SK-N-MC (cell line): ENCODE results near the gene NOP10.
A peak's percentile ranks its signal among the peaks of the same experiment; 100 is the strongest.

Experiments
- DNase-seq: peaks from one replicate; pipeline ENCODE4 v3.0.0-alpha.2; 2011; ENCODE audit warnings: low read depth, low spot score
- H3K27ac ChIP-seq: fragments of 200-600 bp; sonication (generic); 2 replicates; pipeline ENCODE4 v1.5.1; 2016; ENCODE audit warnings: mixed run types
- H3K36me3 ChIP-seq: fragments of 200-600 bp; sonication (generic); 2 replicates; pipeline ENCODE4 v1.6.1; 2017; ENCODE audit warnings: antibody characterized with exemption, low read length, mixed read lengths; ENCODE audit not compliant: insufficient read depth
- H3K4me3 ChIP-seq: fragments of 200-600 bp; sonication (generic); 2 replicates; pipeline ENCODE4 v1.5.1; 2016
- H3K9ac ChIP-seq: fragments of 200-600 bp; sonication (generic); 2 replicates; pipeline ENCODE4 v1.8.0; 2017; ENCODE audit warnings: mixed run types, mixed read lengths; ENCODE audit not compliant: insufficient read length
- H3K9me3 ChIP-seq: fragments of 200-600 bp; sonication (generic); 2 replicates; pipeline ENCODE4 v1.6.1; 2017; ENCODE audit warnings: low read depth, mild to moderate bottlenecking, antibody characterized with exemption, low read length, moderate library complexity, mixed read lengths
- EZH2 ChIP-seq: fragments of 200-600 bp; sonication (generic); IDR thresholded peaks from one replicate; pipeline ENCODE4 v1.6.1; 2017; ENCODE audit warnings: antibody characterized with exemption
- FOXP2 ChIP-seq: optimal IDR thresholded peaks from 2 replicates; pipeline ENCODE3; 2011; ENCODE audit warnings: mild to moderate bottlenecking, moderate library complexity; ENCODE audit not compliant: insufficient read depth; ENCODE audit errors: extremely low read length, control extremely low read depth
- POLR2AphosphoS5 ChIP-seq: IDR thresholded peaks from 2 replicates; pipeline ENCODE4 v1.6.1; 2012; ENCODE audit warnings: mild to moderate bottlenecking, low read depth, low read length, borderline replicate concordance

NOP10 gene

DNA sequence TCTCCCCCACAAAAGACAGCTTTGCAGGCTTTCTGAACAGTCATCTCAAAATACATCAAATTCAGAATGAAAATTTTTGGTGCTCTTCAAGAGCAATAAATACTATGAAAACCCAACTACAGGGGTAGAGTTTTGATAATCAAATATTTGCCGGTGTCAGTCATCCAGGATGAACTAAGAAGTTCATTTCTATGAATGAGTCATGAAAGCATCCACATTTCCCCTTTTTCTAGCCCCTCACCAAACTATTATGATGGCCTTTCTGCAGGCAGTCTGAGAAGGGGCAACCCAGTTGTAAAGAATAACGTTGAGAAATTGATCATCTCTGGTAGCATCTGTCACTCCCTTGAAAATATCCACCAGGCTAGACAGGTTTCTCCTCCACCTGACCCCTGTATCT lies 27.2 kb upstream of the NOP10 start:
- Histone ChIP-seq H3K4me3 (no peak overlapping the region), H3K9me3 (no peaks in the 10 kb centered on the region), H3K27ac (no peak overlapping the region), H3K9ac (no peak overlapping the region), H3K36me3 (no peaks in the 10 kb centered on the region)
- DNase-seq = no peak
- TF ChIP-seq FOXP2 (no peak), EZH2 (no peak), POLR2AphosphoS5 (no peak)

DNA sequence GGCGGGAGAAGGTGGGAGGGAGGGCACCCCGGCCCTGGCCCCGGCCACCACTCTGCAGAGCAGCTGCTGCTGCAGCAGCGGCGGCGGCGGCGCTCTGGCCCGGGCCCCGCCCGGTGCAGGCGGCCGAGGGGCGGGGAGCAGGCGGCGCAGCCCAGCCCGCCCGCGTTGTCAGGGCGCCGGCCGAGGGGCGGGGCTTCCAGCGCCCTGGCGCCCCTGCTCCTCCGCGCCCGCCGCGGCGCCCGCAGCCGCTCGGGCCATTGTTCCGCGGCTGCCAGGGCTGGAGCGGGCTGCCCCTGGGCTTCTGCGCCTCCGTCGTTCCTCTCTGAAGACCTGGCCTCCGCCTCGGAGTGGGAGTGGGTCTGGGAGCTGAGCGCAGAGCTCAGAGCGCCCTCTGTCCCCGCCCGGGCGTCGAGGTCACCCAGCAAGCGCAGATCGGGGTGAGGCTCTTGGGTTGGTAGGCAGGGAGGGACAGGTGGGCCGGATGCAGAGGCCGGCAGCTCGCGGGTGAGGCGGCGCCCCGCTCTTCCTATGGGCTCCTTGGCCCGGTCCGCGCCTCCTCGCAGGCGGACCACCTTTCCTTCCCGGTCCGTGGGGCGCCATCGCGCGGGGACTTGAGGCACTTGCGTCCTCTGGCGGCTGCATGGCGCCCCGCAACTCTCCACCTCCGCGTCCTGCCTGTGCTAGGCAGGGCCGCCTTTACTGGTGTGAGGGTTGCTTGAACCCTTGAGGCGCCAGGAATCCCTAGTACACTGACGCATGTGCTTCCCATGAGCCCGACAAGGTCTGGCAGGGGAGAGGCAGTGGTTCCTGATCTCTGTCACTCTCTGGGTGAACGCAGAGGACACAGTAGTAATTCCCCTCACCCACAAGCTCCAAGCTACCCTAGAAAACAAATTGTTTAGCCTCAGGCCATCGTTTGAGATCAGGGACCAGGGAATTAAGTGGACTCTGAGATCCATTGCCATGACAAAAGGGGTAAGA lies 24.5 kb upstream of the NOP10 start, which contains the start of gene LPCAT4:
TSS of gene LPCAT4 (minus strand) at position 96 of the 981 bp plus-strand sequence. CDS start 96 bp downstream, outside the sequence.
- TF ChIP-seq POLR2AphosphoS5 (peak; percentile 94), EZH2 (no peak)
- no peaks in the 10 kb centered on the region for H3K36me3 ChIP-seq
- no peak for DNase-seq
- peak within 1 kb of the TSS; percentile 79 for H3K4me3 ChIP-seq
- H3K27ac ChIP-seq = peak within 1 kb of the TSS; percentile 94
- no peaks in the 10 kb centered on the region for H3K9me3 ChIP-seq
- H3K9ac ChIP-seq = peak within 1 kb of the TSS; percentile 98

DNA sequence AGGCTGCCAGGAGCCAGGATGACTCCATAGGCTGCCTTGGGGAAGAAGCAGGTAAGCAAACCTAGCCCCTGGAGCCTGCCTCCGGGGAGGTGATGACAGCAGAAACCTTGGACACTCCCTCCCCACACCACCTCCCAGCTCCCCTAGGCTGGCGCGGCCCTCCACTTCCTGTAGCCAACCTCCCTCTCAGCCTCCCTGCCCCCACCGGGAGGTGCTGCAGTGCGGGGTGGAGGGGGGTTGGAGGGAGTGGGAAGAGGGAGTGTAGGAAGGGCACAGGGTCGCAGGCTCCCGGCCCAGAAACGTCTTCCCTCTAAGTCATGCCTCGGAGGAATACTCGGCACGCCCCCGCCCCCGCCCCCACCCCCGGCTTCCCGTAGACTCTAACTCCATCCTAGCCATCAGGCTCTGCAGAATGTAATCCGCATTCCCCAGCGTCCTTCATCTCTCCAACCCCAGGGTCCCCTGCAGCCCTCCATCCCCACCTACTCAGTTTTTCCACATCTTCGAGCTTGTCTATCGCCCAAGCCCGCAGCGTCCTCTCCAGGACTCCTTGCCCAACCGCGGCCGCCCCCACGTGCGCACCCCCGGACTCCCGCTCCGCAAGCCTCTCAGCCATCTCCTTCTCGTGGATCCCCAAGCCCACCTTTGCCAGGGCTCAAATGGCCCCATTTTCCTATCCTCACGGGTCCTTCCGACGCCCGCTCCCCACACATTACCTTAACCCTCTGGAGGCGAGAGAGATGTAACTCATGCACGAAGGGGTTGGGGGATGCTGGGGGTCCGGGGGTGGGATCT lies 23.5 kb upstream of the NOP10 start:
- Histone ChIP-seq H3K9ac (peak overlapping the region; percentile 41), H3K9me3 (no peaks in the 10 kb centered on the region), H3K27ac (no peak overlapping the region), H3K36me3 (no peaks in the 10 kb centered on the region), H3K4me3 (peak overlapping the region; percentile 79)
- DNase-seq = no peak
- no peak for TF ChIP-seq EZH2
- no peak for TF ChIP-seq POLR2AphosphoS5
- TF ChIP-seq FOXP2 = no peak

DNA sequence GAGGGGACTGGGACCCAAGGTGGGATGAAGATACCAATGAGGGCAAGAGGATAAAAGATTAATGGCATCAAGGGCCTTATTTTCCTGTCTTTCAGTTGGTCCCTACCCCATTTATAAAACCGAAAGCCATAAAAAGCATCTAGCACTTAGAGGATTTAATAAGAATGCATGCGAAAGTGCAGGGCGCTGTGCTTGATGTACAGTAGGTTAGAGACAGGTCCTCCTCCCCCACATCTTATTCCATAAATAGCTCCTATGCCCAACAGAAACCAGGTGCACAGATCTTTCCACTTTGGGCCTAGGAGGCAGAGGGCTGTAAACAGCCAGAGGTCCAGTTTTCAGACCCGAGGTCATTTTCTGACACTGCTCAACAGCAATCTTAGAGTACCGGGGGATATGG lies 22.9 kb upstream of the NOP10 start:
- no peak overlapping the region for H3K27ac ChIP-seq
- H3K4me3 ChIP-seq = peak overlapping the region; percentile 79
- no peaks in the 10 kb centered on the region for H3K36me3 ChIP-seq
- peak overlapping the region; percentile 37 for H3K9ac ChIP-seq
- DNase-seq = no peak
- no peak for TF ChIP-seq POLR2AphosphoS5
- no peak for TF ChIP-seq EZH2
- no peak for TF ChIP-seq FOXP2
- no peaks in the 10 kb centered on the region for H3K9me3 ChIP-seq

DNA sequence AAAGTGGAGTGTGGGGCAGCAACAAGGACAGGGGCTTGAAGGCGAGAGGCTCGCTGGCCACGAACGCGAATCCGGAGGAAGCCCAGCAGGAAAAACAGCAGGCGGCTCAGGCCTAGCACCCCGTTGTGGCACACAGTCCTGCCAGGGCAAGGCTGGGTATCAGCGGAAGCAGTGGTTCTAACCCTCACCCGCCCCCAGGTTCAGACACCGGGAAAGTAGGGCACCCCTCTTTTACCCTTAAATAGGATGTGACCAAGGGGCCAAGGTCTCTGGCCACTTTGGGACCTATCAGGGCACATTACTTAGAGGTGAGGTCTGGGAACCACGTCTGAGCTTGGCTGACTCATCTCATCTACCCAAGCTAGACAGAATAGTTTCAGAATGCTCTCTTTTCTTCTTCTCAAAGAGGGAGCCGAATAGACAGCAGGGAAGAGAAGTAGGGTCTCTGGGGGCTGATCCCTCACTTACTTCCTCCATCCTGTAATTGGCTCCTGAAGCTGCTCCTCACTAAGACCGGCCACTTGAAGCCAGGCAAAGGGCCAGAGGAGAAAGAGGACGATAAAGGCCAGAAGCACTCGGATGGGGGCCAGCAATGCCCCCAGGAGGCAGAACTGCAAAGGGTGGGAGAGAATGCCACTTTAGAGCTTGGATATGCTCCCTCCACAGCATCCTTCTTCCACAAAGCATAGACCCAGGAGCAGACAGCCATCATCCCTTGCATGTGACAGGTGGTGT lies 22.3 kb upstream of the NOP10 start:
- Histone ChIP-seq H3K27ac (no peak overlapping the region), H3K9ac (no peak overlapping the region), H3K4me3 (0 out of 2 replicates have a peak overlapping the region, but pooled peaks have one; percentile 79), H3K9me3 (no peaks in the 10 kb centered on the region), H3K36me3 (no peaks in the 10 kb centered on the region)
- no peak for DNase-seq
- TF ChIP-seq FOXP2 (no peak), EZH2 (no peak), POLR2AphosphoS5 (no peak)

DNA sequence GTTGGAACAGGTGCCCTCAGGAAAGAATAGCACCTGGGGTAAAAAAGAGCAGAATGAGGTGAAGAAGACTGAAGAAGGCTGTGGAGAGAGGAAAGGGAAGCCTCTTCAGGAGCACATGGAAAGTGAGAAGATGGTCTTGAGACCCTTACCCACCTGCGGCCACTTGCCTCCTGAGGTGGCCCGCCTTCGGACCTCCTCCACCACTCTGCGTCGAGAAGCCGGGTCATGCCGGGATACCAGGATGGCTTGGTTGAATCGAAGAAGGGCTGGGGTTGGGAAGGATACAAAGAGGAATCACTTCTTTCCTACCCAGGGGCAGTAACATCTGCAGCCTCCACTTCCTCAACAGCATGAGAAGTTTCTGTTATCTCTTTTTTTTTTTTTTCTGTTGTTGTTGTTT lies 21.1 kb upstream of the NOP10 start:
- Histone ChIP-seq H3K9ac (no peak overlapping the region), H3K36me3 (no peaks in the 10 kb centered on the region; the same call in 1 of the 2 replicates), H3K9me3 (no peaks in the 10 kb centered on the region), H3K4me3 (no peak overlapping the region), H3K27ac (no peak overlapping the region)
- DNase-seq = no peak
- TF ChIP-seq POLR2AphosphoS5 (no peak), FOXP2 (no peak), EZH2 (no peak)

DNA sequence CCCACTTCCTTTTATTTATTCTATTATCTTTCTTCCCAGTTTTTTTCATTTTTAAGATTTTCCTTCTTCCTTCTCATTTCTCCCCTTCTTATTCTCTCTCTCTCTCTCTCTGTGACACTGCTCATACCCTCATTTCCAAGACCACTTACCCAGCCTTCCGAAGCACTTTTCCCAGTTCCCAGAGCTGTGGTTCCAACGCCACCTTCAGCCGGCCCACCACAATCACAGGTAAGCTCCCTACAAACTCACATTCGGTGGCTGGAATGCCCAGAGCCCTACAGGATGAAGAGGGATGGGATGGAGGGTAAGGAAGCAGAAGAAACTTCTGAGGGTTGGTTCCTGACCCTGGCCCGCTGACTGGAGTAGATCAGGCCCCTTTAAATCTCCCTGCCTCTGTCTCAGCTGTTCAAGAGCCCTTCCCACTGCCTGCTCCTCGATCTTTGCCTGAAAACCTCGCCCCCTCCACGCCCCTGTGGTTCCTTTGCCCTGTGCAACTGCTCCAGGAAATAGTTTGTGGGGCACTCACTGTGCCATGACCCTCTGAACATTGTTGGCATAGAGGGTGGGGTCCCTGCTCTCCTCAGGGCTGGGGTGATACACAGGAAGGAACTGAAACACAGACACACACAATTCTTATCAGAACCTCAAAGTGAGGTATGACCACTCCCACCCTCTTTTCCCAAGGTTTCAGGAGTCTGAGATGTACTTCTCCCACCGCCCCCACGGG lies 19.3 kb upstream of the NOP10 start:
- Histone ChIP-seq H3K27ac (no peak overlapping the region), H3K9ac (no peak overlapping the region), H3K36me3 (no peaks in the 10 kb centered on the region; the same call in 1 of the 2 replicates), H3K9me3 (no peaks in the 10 kb centered on the region), H3K4me3 (no peak overlapping the region)
- TF ChIP-seq EZH2 = no peak
- no peak for TF ChIP-seq POLR2AphosphoS5
- TF ChIP-seq FOXP2 = no peak
- DNase-seq = no peak
